MM.1S (cell line): ENCODE data around the gene CHRND.

Experiments
- EZH2 ChIP-seq: fragments of 300-600 bp; sonication (generic); optimal IDR thresholded peaks from 2 replicates; pipeline ENCODE3; 2017; ENCODE audit warnings: low read depth, mild to moderate bottlenecking, antibody characterized with exemption, low read length, mixed read lengths
- EZH2phosphoT487 ChIP-seq: fragments of 300-600 bp; sonication (generic); IDR thresholded peaks from 2 replicates; pipeline ENCODE4 v1.6.1; 2018; ENCODE audit warnings: antibody characterized with exemption, low read length
- TF ChIP-seq, protein P1 (sequence below): fragments of 300-600 bp; sonication (generic); IDR thresholded peaks from 2 replicates; pipeline ENCODE4 v1.5.1; 2016; ENCODE audit warnings: antibody characterized with exemption, low read length, mixed read lengths

DNA sequence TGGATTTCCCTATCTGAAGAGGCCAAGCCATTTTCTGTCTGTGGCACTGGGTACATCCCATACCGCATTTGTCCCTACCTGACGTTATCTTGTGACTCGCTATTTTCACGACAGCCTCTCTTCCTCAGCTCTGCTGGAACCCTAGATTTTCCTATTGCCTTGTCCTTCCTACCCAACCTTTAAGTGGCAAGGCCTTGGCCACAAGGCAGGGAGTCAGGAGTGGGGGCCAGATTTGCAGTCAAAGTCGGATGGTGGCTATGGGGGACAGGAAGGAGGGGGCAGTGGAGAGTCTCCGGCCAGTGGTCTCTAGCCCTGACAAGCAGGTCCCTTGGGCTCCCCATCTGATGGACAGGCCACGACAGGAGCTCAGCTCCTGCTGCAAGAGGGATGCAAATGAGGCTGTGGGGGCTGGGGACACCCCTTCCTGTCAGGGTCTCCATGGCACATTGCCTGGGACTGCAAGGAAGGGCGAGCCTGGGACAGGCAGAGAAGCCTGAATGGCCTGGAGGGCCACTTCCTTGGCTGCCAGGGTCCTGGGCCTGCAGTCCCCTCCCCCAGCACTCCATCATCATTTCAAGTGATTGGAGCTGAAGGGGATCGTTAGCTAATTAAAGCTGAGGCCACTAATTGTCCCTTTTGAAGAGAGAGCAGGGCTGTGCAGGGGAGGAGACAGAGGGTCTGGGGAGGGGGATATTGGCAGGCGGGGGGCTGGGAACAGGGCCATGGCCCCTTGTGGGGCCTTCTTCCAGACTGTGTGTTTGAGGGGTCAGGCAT is 32.1 kb upstream of the CHRND start:
- TF ChIP-seq, protein P1, sequence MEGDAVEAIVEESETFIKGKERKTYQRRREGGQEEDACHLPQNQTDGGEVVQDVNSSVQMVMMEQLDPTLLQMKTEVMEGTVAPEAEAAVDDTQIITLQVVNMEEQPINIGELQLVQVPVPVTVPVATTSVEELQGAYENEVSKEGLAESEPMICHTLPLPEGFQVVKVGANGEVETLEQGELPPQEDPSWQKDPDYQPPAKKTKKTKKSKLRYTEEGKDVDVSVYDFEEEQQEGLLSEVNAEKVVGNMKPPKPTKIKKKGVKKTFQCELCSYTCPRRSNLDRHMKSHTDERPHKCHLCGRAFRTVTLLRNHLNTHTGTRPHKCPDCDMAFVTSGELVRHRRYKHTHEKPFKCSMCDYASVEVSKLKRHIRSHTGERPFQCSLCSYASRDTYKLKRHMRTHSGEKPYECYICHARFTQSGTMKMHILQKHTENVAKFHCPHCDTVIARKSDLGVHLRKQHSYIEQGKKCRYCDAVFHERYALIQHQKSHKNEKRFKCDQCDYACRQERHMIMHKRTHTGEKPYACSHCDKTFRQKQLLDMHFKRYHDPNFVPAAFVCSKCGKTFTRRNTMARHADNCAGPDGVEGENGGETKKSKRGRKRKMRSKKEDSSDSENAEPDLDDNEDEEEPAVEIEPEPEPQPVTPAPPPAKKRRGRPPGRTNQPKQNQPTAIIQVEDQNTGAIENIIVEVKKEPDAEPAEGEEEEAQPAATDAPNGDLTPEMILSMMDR, result no peak
- TF ChIP-seq EZH2 (no peak), EZH2phosphoT487 (no peak)
